Gastroesophageal sphincter (tissue), 4 donors: ENCODE data around the gene RSPH3. TPM values are rescaled to one million over a fixed set of nuclear protein-coding genes. Genes with fewer than 3 reads are reported as not detected.

Experiments used
- ATAC-seq: fragments of 150-250 bp; one replicate; pipeline ENCODE4 v1.9.1; 2016; ENCODE audit warnings: mild to moderate bottlenecking, moderate library complexity
- H3K27ac ChIP-seq, 4 donors: fragments of 200-600 bp; sonication (generic) in 3 of 4; 1 replicate in 3 of 4; 2 replicates in 1 of 4; pipeline ENCODE4 v1.5.1; 2016 to 2019
- H3K27me3 ChIP-seq: fragments of 200-600 bp; sonication (generic); one replicate; pipeline ENCODE4 v1.5.1; 2019
- H3K36me3 ChIP-seq, 2 donors: fragments of 200-600 bp; sonication (generic); one replicate each; pipeline ENCODE4 v1.5.1; 2019; ENCODE audit warnings: control low read depth in 1 of 2
- H3K4me1 ChIP-seq, 3 donors: fragments of 200-600 bp; sonication (generic); 1 replicate in 2 of 3; 2 replicates in 1 of 3; pipeline ENCODE4 v1.5.1; 2016 to 2019; ENCODE audit warnings: control low read depth in 2 of 3
- H3K4me3 ChIP-seq, 2 donors: fragments of 200-600 bp; sonication (generic); one replicate each; pipeline ENCODE4 v1.5.1; 2019; ENCODE audit warnings: mild to moderate bottlenecking in 1 of 2, moderate library complexity in 1 of 2
- H3K9me3 ChIP-seq, 3 donors: fragments of 200-600 bp; sonication (generic); one replicate each; pipeline ENCODE4 v1.5.1; 2017 to 2019; ENCODE audit warnings: control low read depth in 2 of 3
- EP300 ChIP-seq: sonication (generic); formaldehyde crosslinking; IDR thresholded peaks from one replicate; pipeline ENCODE4 v1.6.1; 2017; ENCODE audit warnings: antibody characterized with exemption, mild to moderate bottlenecking
- POLR2A ChIP-seq, 2 donors: fragments of 450-650 bp; IDR thresholded peaks; one replicate each; pipeline ENCODE4 v1.6.1; 2017; ENCODE audit warnings: antibody characterized with exemption in 2 of 2, mild to moderate bottlenecking in 2 of 2, moderate library complexity in 1 of 2
- POLR2AphosphoS5 ChIP-seq: sonication (generic); formaldehyde crosslinking; IDR thresholded peaks from one replicate; pipeline ENCODE4 v1.6.1; 2017; ENCODE audit warnings: antibody characterized with exemption
- WGBS, 2 donors: methylation state at CpG; one replicate each; pipeline ENCODE4 v1.1.5; 2018; ENCODE audit warnings: low coverage in 1 of 2; 5-methylcytosine and 5-hydroxymethylcytosine counted together
- total RNA-seq, 4 donors: library from RNA; depleted of rRNA; stranded (reverse); fragments of >200 nt; gene quantifications; one replicate each; pipeline ENCODE4 v1.1.0, GENCODE V29; 2016
- TF ChIP-seq, protein P1 (sequence below), 4 experiments: fragments of 200-600 bp in 2 of 4; fragments of 450-650 bp in 2 of 4; sonication (generic) in 1 of 4; IDR thresholded peaks; one replicate each; pipeline ENCODE4 v1.5.1; 2017 to 2019; ENCODE audit warnings: antibody characterized with exemption in 4 of 4, mild to moderate bottlenecking in 2 of 4, moderate library complexity in 2 of 4

The RSPH3 gene
- total RNA-seq, 4 donors from 2014 or later, result 6.7 to 23.1 (median 13.0) TPM

- peaks cover 0 to 9% (median 0%) of the 10 kb centered on the region in 3 donors for H3K9me3 ChIP-seq
- no peak for ATAC-seq
- TF ChIP-seq POLR2AphosphoS5 (no peak), POLR2A (IDR thresholded peaks at IDR 0.05) (no peak), EP300 (no peak)
- TF ChIP-seq, protein P1, sequence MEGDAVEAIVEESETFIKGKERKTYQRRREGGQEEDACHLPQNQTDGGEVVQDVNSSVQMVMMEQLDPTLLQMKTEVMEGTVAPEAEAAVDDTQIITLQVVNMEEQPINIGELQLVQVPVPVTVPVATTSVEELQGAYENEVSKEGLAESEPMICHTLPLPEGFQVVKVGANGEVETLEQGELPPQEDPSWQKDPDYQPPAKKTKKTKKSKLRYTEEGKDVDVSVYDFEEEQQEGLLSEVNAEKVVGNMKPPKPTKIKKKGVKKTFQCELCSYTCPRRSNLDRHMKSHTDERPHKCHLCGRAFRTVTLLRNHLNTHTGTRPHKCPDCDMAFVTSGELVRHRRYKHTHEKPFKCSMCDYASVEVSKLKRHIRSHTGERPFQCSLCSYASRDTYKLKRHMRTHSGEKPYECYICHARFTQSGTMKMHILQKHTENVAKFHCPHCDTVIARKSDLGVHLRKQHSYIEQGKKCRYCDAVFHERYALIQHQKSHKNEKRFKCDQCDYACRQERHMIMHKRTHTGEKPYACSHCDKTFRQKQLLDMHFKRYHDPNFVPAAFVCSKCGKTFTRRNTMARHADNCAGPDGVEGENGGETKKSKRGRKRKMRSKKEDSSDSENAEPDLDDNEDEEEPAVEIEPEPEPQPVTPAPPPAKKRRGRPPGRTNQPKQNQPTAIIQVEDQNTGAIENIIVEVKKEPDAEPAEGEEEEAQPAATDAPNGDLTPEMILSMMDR (IDR thresholded peaks at IDR 0.05), result no peak
These were observed 29.2 kb downstream of the RSPH3 start for GRCh38 chr6:158970640-158971275.

GRCh38 chr6:158969148-158969547, 30.9 kb downstream of the RSPH3 start:
- no peak overlapping the region for H3K4me3 ChIP-seq
- peaks cover 0 to 9% (median 0%) of the 10 kb centered on the region in 3 donors for H3K9me3 ChIP-seq
- no peaks in the 10 kb centered on the region for H3K27me3 ChIP-seq
- no peak overlapping the region for H3K27ac ChIP-seq
- no peak for TF ChIP-seq POLR2AphosphoS5
- TF ChIP-seq, protein P1 (IDR thresholded peaks at IDR 0.05), result no peak
- no peak for TF ChIP-seq EP300
- TF ChIP-seq POLR2A (IDR thresholded peaks at IDR 0.05), result no peak
- no peak for ATAC-seq
- peaks cover 0 to 6% (median 0%) of the 10 kb centered on the region in 3 donors for H3K4me1 ChIP-seq
- 100% methylated on average over 1 of the region's 1 CpG for WGBS, 2 donors
- peaks cover 0 to 5% of the 10 kb centered on the region in 2 donors for H3K36me3 ChIP-seq

More at GRCh38 chr6:158970640-158971275, 29.2 kb downstream of the RSPH3 start:
- Histone ChIP-seq H3K4me3 (no peak overlapping the region), H3K27ac (no peak overlapping the region), H3K4me1 (peaks cover 0 to 6% (median 0%) of the 10 kb centered on the region in 3 donors), H3K27me3 (no peaks in the 10 kb centered on the region), H3K36me3 (peaks cover 0 to 18% of the 10 kb centered on the region in 2 donors)
- WGBS, 2 donors, result 58% methylated on average over 6 of the region's 6 CpGs; no CpG with 5 or more reads in 1 of the 2 donors

GRCh38 chr6:158963020-158963808, 36.8 kb downstream of the RSPH3 start:
- no peak overlapping the region for H3K27ac ChIP-seq
- no peak overlapping the region for H3K4me3 ChIP-seq
- TF ChIP-seq, protein P1 (IDR thresholded peaks at IDR 0.05), result no peak
- no peak for TF ChIP-seq POLR2AphosphoS5
- no peak for TF ChIP-seq POLR2A (IDR thresholded peaks at IDR 0.05)
- TF ChIP-seq EP300, result no peak
- peaks cover 0 to 9% (median 0%) of the 10 kb centered on the region in 3 donors for H3K9me3 ChIP-seq
- no peak for ATAC-seq
- H3K27me3 ChIP-seq, result no peaks in the 10 kb centered on the region
- H3K36me3 ChIP-seq, result no peaks in the 10 kb centered on the region
- H3K4me1 ChIP-seq, result peaks cover 0 to 6% (median 0%) of the 10 kb centered on the region in 3 donors

DNA sequence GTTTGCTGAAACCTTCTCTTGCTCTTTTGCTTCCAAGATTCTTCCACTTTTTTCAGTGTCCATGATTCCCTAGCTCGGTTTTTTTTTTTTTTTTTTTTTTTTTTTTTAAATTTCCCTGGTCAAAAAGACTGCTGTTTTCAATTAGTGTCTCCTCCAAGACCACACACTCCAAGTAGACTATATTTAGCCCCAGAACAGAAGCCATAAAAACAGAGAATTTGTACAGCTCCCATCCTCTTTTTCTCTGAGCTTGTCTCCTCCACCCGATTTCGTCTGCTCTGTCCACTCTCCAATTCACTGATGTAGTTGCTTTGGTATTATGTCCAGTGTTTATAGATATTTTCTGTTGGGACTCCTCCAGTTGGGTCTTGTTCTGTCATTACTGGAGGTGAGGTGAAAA, 37.6 kb downstream of the RSPH3 start:
- TF ChIP-seq EP300 (no peak), POLR2A (IDR thresholded peaks at IDR 0.05) (no peak), POLR2AphosphoS5 (no peak)
- TF ChIP-seq, protein P1 (IDR thresholded peaks at IDR 0.05), result no peak
- 20 to 41% methylated on average over 1 to 3 of the region's 3 CpGs for WGBS, 2 donors
- Histone ChIP-seq H3K4me3 (no peak overlapping the region), H3K27me3 (no peaks in the 10 kb centered on the region), H3K9me3 (peaks cover 0 to 7% (median 0%) of the 10 kb centered on the region in 3 donors), H3K4me1 (peaks cover 0 to 6% (median 0%) of the 10 kb centered on the region in 3 donors), H3K27ac (no peak overlapping the region), H3K36me3 (no peaks in the 10 kb centered on the region)
- no peak for ATAC-seq
